HepG2 (cell line): ENCODE measurements around the gene MAP3K20. TPM values are rescaled to one million over a fixed set of nuclear protein-coding genes. Genes with fewer than 3 reads are reported as not detected.
A peak's percentile ranks its signal among the peaks of the same experiment; 100 is the strongest.

ENCODE experiments used
- ATM ChIP-seq: fragments of 450-650 bp; IDR thresholded peaks from 2 replicates; pipeline ENCODE4 v1.7.1; 2017; ENCODE audit warnings: mild to moderate bottlenecking, borderline replicate concordance
- CEBPB ChIP-seq: IDR thresholded peaks from 2 replicates; pipeline ENCODE4 v1.6.1; 2011; ENCODE audit warnings: low read depth, low read length, improper control_type of control experiment, borderline replicate concordance
- CEBPG ChIP-seq: IDR thresholded peaks from 2 replicates; pipeline ENCODE4 v1.6.1; 2016
- FOSL1 ChIP-seq: sonication (generic); formaldehyde crosslinking; IDR thresholded peaks from 2 replicates; pipeline ENCODE4 v1.9.0; 2021; ENCODE audit warnings: missing genetic modification reagents, borderline replicate concordance
- FOXP1 ChIP-seq, 2 experiments: fragments of 450-650 bp in 1 of 2; IDR thresholded peaks; 2 replicates each; pipeline ENCODE4 v1.6.1; 2017 to 2018; ENCODE audit warnings: antibody characterized with exemption in 1 of 2
- HDAC1 ChIP-seq: sonication (generic); formaldehyde crosslinking; IDR thresholded peaks from 2 replicates; pipeline ENCODE4 v1.5.1; 2020; ENCODE audit warnings: mild to moderate bottlenecking, missing genetic modification reagents
- HDAC2 ChIP-seq: sonication (generic); formaldehyde crosslinking; IDR thresholded peaks from 2 replicates; pipeline ENCODE4 v1.4.0; 2020; ENCODE audit warnings: missing genetic modification reagents
- HMG20B ChIP-seq: conservative IDR thresholded peaks from 2 replicates; pipeline ENCODE4 v1.6.1; 2016; ENCODE audit warnings: missing genetic modification reagents, missing compliant biosample characterization
- MAFK ChIP-seq, 2 experiments: IDR thresholded peaks in 1 of 2; conservative IDR thresholded peaks in 1 of 2; 2 replicates each; pipeline ENCODE4 v1.6.1; 2011; ENCODE audit warnings: improper control_type of control experiment in 2 of 2, low read length in 2 of 2
- NFE2L1 ChIP-seq: sonication (generic); formaldehyde crosslinking; IDR thresholded peaks from 2 replicates; pipeline ENCODE4 v1.4.0; 2020; ENCODE audit warnings: missing genetic modification reagents, mild to moderate bottlenecking, borderline replicate concordance
- NPAS2 ChIP-seq: sonication (generic); formaldehyde crosslinking; IDR thresholded peaks from 2 replicates; pipeline ENCODE4 v1.8.0; 2022; ENCODE audit warnings: mild to moderate bottlenecking, missing genetic modification reagents, borderline replicate concordance
- NR1H2 ChIP-seq: sonication (generic); formaldehyde crosslinking; IDR thresholded peaks from 2 replicates; pipeline ENCODE4 v1.8.1; 2022; ENCODE audit warnings: low read depth, missing genetic modification reagents, borderline replicate concordance
- RXRA ChIP-seq: sonication (generic); formaldehyde crosslinking; IDR thresholded peaks from 2 replicates; pipeline ENCODE4 v1.5.1; 2020; ENCODE audit warnings: missing genetic modification reagents
- SALL2 ChIP-seq: sonication (generic); formaldehyde crosslinking; IDR thresholded peaks from 2 replicates; pipeline ENCODE4 v1.8.1; 2023; ENCODE audit warnings: mild to moderate bottlenecking, missing genetic modification reagents, inconsistent platforms
- SMAD3 ChIP-seq: sonication (generic); formaldehyde crosslinking; IDR thresholded peaks from 2 replicates; pipeline ENCODE4 v1.4.0; 2020; ENCODE audit warnings: missing genetic modification reagents
- SNAPC2 ChIP-seq: sonication (generic); formaldehyde crosslinking; IDR thresholded peaks from 2 replicates; pipeline ENCODE4 v1.8.1; 2022; ENCODE audit warnings: mild to moderate bottlenecking, missing genetic modification reagents
- SOX13 ChIP-seq, 3 experiments: fragments of 450-650 bp in 1 of 3; sonication (generic) in 1 of 3; formaldehyde crosslinking in 1 of 3; IDR thresholded peaks in 2 of 3; conservative IDR thresholded peaks in 1 of 3; 2 replicates each; pipeline versions ENCODE4 v1.5.0 to v1.6.1; 2016 to 2020; ENCODE audit warnings: antibody characterized with exemption in 1 of 3, mild to moderate bottlenecking in 1 of 3, missing compliant biosample characterization in 1 of 3, missing genetic modification reagents in 1 of 3, moderate library complexity in 1 of 3
- SP5 ChIP-seq: IDR thresholded peaks from 2 replicates; pipeline ENCODE4 v1.6.1; 2016; ENCODE audit warnings: low read depth, borderline replicate concordance
- SRSF4 ChIP-seq: fragments of 200-400 bp; formaldehyde crosslinking; IDR thresholded peaks from one replicate; pipeline ENCODE4 v1.6.1; 2018; ENCODE audit warnings: mild to moderate bottlenecking, low read depth, low read length, moderate library complexity; ENCODE audit not compliant: poor library complexity, severe bottlenecking
- ZBTB21 ChIP-seq: sonication (generic); formaldehyde crosslinking; IDR thresholded peaks from 2 replicates; pipeline ENCODE4 v1.4.0; 2020; ENCODE audit warnings: missing genetic modification reagents
- ZFP36L1 ChIP-seq: sonication (generic); formaldehyde crosslinking; IDR thresholded peaks from 2 replicates; pipeline ENCODE4 v1.8.0; 2022; ENCODE audit warnings: mild to moderate bottlenecking, missing genetic modification reagents, moderate library complexity
- ZNF350 ChIP-seq: sonication (generic); formaldehyde crosslinking; IDR thresholded peaks from 2 replicates; pipeline ENCODE4 v1.4.0; 2020; ENCODE audit warnings: mild to moderate bottlenecking, low read depth, missing genetic modification reagents, borderline replicate concordance
- ZNF484 ChIP-seq: sonication (generic); formaldehyde crosslinking; IDR thresholded peaks from 2 replicates; pipeline ENCODE4 v1.5.1; 2020; ENCODE audit warnings: mild to moderate bottlenecking, low read depth, missing genetic modification reagents, borderline replicate concordance
- ZNF567 ChIP-seq: sonication (generic); formaldehyde crosslinking; IDR thresholded peaks from 2 replicates; pipeline ENCODE4 v1.8.1; 2023; ENCODE audit warnings: mild to moderate bottlenecking, missing genetic modification reagents, borderline replicate concordance
- ZSCAN5A ChIP-seq: sonication (generic); formaldehyde crosslinking; IDR thresholded peaks from 2 replicates; pipeline ENCODE4 v1.8.0; 2022; ENCODE audit warnings: mild to moderate bottlenecking, missing genetic modification reagents, borderline replicate concordance
- polyA plus RNA-seq, 8 experiments: library from polyadenylated mRNA; depleted of rRNA in 3 of 8; stranded (reverse) in 7 of 8; unstranded in 1 of 8; fragments of >200 nt; fragmentation: Illumina TruSeq in 4 of 8; extraction: Trizol in 4 of 8; gene quantifications; 2 replicates each; pipeline versions ENCODE4 v1.2.1 to v1.2.3, GENCODE V29; 2011 to 2016; ENCODE audit warnings: low read depth in 4 of 8, missing spikeins in 1 of 8, mixed read lengths in 1 of 8; ENCODE audit not compliant: insufficient read depth in 1 of 8
- total RNA-seq, 5 experiments: library from RNA; depleted of rRNA; stranded (reverse); fragments of >200 nt; fragmentation: Illumina TruSeq; extraction: Trizol; gene quantifications; 2 replicates each; pipeline ENCODE4 v1.2.3, GENCODE V29; 2016; ENCODE audit warnings: low read depth in 1 of 5
- TF ChIP-seq, protein P1 (sequence below): sonication (generic); formaldehyde crosslinking; IDR thresholded peaks from 2 replicates; pipeline ENCODE4 v1.4.0; 2020; ENCODE audit warnings: missing genetic modification reagents, mild to moderate bottlenecking, borderline replicate concordance

Gene MAP3K20
- total and polyA plus RNA-seq, 2 of the 13 experiments (the other 11 are each of a cell fraction or from before 2014, with no cell fraction given) = 5.2 to 13.5 TPM

DNA sequence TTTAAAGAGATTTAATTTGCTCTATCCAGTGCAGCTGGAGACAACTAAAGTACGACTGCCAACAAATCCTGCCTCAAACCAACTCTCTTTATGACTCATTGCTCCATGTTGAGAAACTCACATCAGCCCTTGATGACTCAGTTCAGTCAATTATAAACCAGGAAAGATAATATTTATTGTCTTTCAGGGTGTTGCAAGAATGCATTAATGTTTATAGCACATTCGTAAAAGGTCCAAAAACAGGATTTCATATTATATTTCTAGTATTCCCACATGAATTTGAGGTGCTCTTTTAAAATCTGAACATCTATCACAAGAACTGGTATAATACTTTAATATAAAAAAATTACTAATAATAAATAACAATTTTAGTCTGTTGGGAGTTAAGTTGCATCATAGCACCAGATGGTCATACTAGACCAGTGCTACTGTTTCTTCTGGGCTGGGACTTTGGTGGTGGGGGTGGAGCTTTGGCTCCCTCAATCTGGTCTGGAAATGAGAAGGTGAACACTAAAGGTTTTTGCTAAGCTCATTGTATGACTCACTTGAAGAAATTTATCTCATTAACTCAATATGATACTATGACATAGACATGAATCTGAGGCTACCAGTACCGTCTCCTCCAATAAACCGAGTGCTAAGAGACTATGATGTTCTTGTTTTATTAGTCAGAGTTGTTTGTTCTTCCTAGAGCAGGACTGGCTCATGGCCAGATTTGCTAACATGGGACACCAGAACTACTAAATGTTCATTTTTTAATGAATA, 26.6 kb upstream of the MAP3K20 start (continued):
- TF ChIP-seq ZSCAN5A = no peak
- peak; percentile 51; the same call in 1 of the 2 replicates for TF ChIP-seq HDAC2 (CRISPR knock-in tag)
- no peak for TF ChIP-seq ZNF567 (CRISPR knock-in tag)
- no peak for TF ChIP-seq ZFP36L1 (CRISPR knock-in tag)
- no peak for TF ChIP-seq NFE2L1
- no peak for TF ChIP-seq ZNF484 (CRISPR knock-in tag)
- 0 out of 2 replicates have a peak, but pooled peaks have one; percentile 23 for TF ChIP-seq SNAPC2 (CRISPR knock-in tag)
- TF ChIP-seq NR1H2 = no peak
- no peak; the same call in 1 of the 2 replicates for TF ChIP-seq ZBTB21
- TF ChIP-seq CEBPB = peak; percentile 92
- TF ChIP-seq HMG20B (CRISPR knock-in tag) = no peak
- no peak for TF ChIP-seq SOX13 (IDR thresholded peaks at IDR 0.05)
- peak in 1 of 2 experiments; percentile 84; a peak in 2 of 4 replicates for TF ChIP-seq SOX13 (CRISPR knock-in tag; conservative IDR thresholded peaks at IDR 0.05 in 1 of 2, IDR thresholded peaks at IDR 0.05 in 1 of 2)
- peak; percentile 61; the same call in 1 of the 2 replicates for TF ChIP-seq SMAD3 (CRISPR knock-in tag)
- no peak for TF ChIP-seq RXRA (CRISPR knock-in tag)
- peak; percentile 89 for TF ChIP-seq CEBPG (CRISPR knock-in tag)
- TF ChIP-seq SRSF4 = no peak
- no peak for TF ChIP-seq ZNF350 (CRISPR knock-in tag)
- no peak for TF ChIP-seq SALL2 (CRISPR knock-in tag)
- no peak for TF ChIP-seq NPAS2
- TF ChIP-seq HDAC1 = no peak
- TF ChIP-seq MAFK (conservative IDR thresholded peaks at IDR 0.05 in 1 of 2, IDR thresholded peaks at IDR 0.05 in 1 of 2; ENCODE audit: low read length in 2 of 2) = no peak
- TF ChIP-seq, protein P1, sequence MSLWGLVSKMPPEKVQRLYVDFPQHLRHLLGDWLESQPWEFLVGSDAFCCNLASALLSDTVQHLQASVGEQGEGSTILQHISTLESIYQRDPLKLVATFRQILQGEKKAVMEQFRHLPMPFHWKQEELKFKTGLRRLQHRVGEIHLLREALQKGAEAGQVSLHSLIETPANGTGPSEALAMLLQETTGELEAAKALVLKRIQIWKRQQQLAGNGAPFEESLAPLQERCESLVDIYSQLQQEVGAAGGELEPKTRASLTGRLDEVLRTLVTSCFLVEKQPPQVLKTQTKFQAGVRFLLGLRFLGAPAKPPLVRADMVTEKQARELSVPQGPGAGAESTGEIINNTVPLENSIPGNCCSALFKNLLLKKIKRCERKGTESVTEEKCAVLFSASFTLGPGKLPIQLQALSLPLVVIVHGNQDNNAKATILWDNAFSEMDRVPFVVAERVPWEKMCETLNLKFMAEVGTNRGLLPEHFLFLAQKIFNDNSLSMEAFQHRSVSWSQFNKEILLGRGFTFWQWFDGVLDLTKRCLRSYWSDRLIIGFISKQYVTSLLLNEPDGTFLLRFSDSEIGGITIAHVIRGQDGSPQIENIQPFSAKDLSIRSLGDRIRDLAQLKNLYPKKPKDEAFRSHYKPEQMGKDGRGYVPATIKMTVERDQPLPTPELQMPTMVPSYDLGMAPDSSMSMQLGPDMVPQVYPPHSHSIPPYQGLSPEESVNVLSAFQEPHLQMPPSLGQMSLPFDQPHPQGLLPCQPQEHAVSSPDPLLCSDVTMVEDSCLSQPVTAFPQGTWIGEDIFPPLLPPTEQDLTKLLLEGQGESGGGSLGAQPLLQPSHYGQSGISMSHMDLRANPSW (CRISPR knock-in tag) = no peak
- TF ChIP-seq ATM = no peak
- no peak for TF ChIP-seq FOXP1 (IDR thresholded peaks at IDR 0.05)
- peak; percentile 74; the same call in 1 of the 2 replicates for TF ChIP-seq FOXP1 (CRISPR knock-in tag; IDR thresholded peaks at IDR 0.05)
- peak; percentile 95 for TF ChIP-seq FOSL1 (CRISPR knock-in tag)
- peak; percentile 29; the same call in 1 of the 2 replicates for TF ChIP-seq SP5
